HT-29 (cell line): Measurements from ENCODE around the gene IFI35. TPM values are rescaled to one million over a fixed set of nuclear protein-coding genes. Genes with fewer than 3 reads are reported as not detected.
"Not testable (repeated sequence)": the region's sequence is repeated elsewhere in the genome, so short reads cannot be mapped to it uniquely, and the experiment has no call there.

Source experiments
- DNase-seq: peaks from one replicate; pipeline ENCODE4 v3.0.0-alpha.2; 2015; ENCODE audit warnings: low spot score
- total RNA-seq: library from RNA; depleted of rRNA; stranded (reverse); fragments of >200 nt; shearing (Covaris generic); gene quantifications from 2 replicates; pipeline ENCODE4 v1.2.3, GENCODE V29; 2014; rRNA removed

Gene IFI35
- total RNA-seq = 35.3 and 47.6 TPM in 2 replicates

- peak; percentile 88 for DNase-seq
These were observed at the start of gene IFI35 for GRCh38 chr17:43006639-43007551. Gene IFI35, plus strand, starts transcription at chr17:43006784. Its CDS starts 164 bp downstream, at chr17:43006948.

- peak; percentile 95 for DNase-seq
These were observed 42.2 kb upstream of the IFI35 start, which contains the start of gene AARSD1 for GRCh38 chr17:42964161-42964932. Gene AARSD1, minus strand, starts transcription at chr17:42964454. Its CDS starts 14 bp downstream, at chr17:42964440.

DNA sequence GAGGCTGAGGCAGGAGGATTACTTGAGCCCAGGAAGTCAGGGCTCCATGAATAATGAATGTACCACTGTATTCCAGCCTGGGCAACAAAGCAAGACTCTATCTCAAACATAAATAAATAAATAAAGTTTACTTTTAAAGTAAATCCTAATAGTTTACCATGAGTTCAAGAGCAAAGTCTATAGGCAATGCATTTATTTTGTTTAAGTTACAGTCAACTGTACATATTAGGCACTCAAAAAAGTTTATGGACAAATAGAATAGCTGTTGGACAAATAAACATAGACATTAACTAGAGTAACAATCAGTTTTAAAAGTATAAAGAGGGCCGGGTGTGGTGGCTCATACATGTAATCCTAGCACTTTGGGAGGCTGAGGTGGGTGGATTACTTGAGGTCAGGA, 38.7 kb upstream of the IFI35 start:
- DNase-seq = no peak

DNA sequence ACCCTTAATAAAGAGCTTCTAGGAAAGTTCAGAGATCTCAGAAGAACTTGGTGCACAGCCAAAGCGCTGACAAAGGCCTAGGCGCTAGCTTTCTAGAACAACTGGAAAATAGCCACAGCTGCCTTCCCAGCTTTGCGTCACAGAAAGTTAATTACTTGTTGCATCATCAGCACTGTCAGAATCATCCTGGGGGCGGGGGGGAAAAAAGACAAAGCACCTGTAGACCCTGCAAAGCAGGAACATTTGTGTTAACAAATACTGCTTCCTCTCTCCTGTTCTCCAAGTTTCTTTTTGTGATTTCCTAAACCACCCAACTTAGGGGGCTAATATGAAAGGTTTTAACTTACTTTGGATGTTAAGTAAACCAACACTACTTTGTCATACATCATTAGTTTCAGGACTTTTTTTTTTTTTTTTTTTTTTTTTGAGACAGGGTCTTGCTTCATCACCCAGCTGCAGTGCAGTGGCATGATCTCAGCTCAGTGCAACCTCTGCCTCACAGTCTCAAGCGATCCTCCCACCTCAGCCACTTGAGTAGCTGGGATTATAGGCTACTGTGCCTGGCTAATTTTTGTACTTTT, 37.5 kb upstream of the IFI35 start:
- DNase-seq = no peak

- DNase-seq = no peak
These were observed 35.0 kb upstream of the IFI35 start for GRCh38 chr17:42971589-42971988.

GRCh38 chr17:42973323-42973722, 33.3 kb upstream of the IFI35 start:
- not testable (repeated sequence) for DNase-seq

DNA sequence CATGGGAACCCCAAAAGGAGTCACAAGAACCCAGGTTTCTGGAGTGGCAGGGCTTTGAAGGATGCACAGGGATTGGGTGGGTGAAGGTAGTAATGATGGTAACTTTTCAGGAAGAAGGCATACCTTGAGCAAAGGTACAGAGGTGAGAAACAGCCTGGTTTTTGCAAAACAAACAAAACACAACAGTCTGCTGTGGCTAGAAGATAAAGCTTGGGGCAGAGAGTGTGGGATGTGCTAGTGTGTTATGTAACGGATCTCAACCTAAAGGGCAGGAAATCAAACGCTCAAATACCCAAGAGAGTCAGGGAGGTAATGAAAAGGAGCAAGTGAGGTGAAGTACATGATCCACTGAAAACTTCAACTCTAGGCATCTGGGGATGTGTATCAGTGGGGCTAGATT, 31.3 kb upstream of the IFI35 start:
- DNase-seq = no peak

- DNase-seq = not testable (repeated sequence)
These were observed 30.9 kb upstream of the IFI35 start for GRCh38 chr17:42975701-42976100.

DNA sequence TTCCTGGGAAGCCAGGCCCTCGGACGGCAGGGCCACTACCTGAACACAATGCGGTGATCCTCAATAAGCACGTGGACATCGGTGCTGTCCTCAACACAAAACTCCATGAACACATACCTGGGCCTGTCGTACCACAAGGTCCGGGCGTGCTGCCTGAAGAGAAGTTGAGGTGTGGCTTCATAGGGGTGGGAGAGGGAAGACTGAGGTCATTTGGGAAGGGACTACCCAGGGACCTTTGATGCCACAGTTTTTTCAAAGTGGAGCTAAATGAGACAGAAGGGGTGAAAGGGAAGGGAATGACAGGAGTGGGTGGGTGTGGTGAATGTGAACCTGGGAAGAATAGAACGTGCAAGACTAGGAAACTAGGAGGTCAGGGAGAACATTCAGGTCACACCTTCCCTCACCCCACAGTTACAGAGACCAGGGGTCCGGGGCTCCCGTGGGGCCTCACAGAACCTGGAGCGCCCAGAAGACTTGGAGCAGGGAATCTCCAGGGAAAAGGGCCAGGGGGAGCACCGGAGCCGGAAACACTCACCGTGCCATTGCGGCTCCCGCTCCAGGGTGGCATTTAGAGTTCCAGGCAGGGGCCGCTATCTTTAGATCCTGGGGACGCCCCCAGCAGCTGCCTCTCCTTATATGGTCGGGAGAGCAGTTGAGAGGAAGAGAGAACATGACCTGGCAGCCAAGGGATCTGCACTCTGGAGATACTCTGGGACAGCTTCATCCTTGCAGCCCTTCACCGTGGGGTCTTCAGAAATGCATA, 26.9 kb upstream of the IFI35 start, which contains the start of gene PTGES3L:
Gene PTGES3L (minus strand): TSS at position 570 of the 763 bp plus-strand sequence. CDS start 27 bp downstream, at position 543.
- no peak for DNase-seq

- DNase-seq = peak; percentile 95
These were observed 26.3 kb upstream of the IFI35 start, which contains the start of gene RUNDC1 for GRCh38 chr17:42980274-42980765. Gene RUNDC1, plus strand, starts transcription at chr17:42980565. Its CDS starts 12 bp downstream, at chr17:42980577.

DNA sequence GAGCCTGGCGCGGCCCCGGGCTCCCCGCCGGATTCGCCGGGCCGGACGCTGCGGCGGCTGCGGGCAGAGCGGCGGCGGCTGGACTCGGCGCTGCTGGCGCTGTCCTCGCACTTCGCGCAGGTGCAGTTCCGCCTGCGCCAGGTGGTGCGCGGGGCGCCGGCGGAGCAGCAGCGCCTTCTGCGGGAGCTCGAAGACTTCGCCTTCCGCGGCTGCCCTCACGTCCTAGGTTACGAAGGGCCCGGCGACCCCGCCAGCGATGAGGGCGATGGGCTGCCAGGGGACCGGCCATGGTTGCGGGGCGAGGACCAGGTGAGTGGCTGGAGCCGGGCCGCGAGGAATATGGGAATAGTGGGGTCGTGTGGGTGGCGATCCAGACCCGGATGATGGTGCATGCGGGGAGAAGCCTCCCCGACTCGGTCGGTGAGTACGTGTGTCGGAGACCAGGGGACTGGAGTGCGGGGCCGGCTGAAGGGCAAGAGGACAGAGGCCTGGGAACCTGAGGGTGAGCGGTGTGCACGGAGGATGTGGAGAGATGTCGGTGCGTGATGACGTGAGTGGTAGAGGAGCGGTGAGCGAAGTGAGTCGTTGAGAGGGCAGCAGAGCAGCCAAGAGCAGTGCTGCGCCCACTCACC, 25.7 kb upstream of the IFI35 start:
- peak; percentile 78 for DNase-seq

DNA sequence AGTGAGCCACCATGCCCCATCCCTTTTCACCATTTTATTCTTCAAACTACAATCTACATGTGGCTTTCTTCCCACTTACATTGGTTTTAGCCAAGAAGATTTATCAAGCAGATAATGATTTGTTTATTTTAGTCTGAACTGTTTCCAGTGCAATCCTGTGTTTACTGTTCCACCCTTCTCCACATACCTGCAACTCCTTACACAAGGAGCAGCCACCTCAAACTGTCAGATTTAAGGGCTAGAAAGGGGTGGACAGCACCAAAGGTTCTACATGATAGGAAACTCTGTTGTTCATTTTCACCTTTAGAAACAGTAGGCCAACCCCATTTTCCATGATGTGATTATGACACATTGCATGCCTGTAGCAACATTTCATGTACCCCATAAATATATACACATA, 24.3 kb upstream of the IFI35 start:
- peak; percentile 44 for DNase-seq

DNA sequence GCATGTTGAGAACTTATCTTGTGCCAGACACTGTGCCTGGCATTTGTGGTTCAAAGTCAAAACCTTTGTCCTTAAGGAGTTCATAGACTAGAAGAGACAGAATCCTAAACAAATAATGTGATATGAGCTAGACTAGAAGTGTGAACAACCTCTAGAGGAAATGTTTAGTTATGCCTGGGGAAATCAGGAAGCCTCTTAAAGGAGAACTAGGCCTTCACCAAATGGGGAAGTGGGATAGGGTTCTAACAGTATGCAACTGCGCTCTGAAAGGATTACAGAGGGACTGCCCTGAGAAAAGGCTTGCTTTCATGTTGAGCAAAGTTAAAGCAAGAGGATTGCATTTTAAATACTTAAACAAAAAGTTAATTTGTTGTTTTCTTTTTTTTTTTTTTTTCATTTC, 21.4 kb upstream of the IFI35 start:
- DNase-seq = no peak

DNA sequence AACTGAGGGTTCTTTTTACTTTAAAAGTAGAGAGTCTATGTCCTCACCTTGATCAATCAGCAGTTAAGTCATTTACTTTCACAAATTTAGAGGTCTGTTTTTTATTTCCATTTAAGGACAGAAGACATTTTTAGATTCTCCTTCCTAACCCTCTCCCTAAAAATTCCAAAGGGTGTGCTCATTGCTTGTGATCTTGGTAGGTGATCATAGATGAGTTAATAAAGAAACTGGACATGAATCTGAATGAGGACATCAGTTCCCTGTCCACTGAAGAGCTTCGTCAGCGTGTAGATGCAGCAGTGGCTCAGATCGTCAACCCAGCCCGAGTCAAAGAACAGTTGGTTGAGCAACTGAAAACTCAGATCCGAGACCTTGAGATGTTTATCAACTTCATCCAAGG, 17.4 kb upstream of the IFI35 start:
- DNase-seq = no peak

DNA sequence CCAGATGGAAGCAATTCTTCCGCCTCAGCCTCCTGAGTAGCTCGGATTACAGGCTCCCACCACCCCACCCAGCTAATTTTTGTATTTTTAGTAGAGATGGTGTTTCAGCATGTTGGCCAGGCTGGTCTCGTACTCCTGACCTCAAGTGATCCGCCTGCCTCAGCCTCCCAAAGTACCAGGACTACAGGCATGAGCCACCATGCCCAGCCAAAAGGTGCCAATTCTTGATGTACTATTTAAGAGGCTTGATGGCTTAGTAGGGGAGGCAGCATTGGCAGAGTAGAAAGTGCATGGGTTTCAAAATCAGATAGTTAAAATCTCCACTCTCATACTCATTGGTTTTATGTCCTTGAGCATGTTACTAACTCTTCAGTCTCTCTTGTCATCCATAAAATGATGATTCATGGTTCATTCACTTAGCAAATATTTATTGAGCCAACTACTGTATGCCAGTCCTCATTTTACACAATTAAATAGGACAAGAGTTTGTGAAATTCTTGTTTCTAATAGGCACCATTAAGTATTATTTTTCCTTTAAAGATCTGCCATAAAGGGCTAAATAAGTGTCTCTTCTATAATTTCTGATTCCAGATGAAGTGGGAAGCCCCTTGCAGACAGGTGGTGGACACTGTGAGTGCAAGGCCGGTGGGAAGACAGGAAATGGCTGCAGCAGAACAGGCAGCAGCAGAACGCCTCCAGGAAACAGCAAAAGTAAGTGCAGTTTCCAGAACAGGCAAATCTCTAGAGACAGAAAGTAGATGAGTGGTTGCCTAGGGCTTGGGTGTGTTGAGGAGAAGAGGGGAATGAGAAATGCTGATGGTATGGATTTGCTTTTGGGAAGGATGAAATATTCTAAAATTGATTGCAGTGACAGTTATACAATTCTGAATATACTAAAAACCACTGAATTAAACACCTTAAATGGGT, 16.6 kb upstream of the IFI35 start:
- peak; percentile 50 for DNase-seq

DNA sequence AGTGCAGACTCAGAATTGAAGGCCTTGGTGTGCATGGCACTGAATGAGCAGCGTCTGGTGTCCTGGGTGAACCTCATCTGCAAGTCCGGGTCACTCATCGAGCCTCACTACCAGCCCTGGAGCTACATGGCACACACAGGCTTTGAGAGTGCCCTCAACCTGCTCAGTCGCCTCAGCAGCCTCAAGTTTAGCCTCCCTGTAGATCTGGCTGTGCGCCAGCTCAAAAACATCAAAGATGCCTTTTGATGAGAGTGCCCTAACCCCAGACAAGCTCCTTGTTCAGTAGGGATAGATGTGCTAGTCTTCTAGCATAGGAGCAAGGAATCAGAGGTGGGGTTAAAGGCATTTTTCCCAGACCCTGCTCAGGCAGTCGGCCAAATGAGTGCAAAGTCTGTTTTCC, 15.1 kb upstream of the IFI35 start:
- no peak for DNase-seq

DNA sequence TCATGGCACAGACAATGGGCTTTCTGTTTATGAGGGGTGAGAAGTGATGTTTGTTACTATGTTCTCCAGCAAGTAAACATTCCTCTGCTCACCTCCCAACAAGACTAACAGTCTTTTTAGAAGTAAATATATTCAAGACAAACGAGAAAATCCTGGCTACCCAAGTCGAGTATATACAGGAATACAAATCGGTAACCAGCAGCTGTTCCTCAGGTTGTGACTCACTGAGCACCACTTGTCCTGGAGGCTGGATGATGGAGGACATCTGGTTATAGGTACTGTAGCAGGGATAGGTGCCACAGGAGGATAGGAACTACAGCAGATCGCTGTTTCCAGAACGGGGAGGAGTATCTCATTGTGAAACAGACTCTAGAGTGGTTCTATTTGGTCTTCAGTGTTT, 13.7 kb upstream of the IFI35 start:
- DNase-seq = no peak

DNA sequence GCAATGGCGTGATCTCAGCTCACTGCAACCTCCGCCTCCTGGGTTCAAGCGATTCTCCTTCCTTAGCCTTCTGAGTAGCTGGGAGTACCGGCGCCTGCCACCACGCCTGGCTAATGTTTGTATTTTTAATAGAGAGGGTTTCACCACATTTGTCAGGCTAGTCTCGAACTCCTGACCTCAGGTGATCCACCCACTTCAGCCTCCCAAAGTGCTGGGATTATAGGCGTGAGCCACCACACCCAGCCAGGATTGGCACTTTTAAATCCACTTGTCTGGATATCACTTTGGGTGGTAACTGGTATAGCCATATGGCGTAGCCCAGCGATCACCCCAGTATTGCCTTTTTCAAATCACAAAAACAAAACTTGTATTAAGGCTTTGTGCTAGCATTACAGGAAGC, 12.7 kb upstream of the IFI35 start:
- not testable (repeated sequence) for DNase-seq

DNA sequence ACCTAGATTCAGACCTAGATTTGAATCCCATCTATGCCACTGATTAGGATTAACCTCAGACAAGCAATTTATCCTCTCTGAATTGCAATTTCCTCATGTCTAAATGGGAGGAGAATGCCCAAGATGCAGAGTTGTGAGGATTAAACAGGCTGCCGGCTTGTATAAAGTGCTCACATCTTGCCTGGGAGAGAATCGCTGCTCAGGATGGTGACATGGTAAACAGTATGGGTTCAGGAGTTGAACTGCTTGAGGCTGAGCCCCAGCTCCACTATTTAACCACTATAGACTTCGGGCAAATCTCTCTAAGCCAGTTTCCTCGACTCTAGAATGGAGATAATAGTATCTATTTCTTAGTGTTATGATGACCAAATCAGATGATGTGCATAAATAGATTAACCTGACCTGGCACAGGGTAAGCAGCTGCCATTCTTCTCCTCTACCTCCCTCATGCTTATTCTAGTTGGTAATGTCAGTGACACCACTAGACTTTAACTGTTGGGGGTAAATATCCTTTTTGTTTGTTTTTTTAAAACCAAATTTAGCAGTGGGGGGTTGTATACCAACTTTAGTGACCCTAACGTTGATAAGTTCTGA, 9.1 kb upstream of the IFI35 start:
- DNase-seq = peak; percentile 30
